Measurements from ENCODE around the gene TEX44. TPM values are rescaled to one million over a fixed set of nuclear protein-coding genes. Genes with fewer than 3 reads are reported as not detected.

The TEX44 gene
- polyA plus RNA-seq, 1 donor from 2014 or later, result not detected

DNA sequence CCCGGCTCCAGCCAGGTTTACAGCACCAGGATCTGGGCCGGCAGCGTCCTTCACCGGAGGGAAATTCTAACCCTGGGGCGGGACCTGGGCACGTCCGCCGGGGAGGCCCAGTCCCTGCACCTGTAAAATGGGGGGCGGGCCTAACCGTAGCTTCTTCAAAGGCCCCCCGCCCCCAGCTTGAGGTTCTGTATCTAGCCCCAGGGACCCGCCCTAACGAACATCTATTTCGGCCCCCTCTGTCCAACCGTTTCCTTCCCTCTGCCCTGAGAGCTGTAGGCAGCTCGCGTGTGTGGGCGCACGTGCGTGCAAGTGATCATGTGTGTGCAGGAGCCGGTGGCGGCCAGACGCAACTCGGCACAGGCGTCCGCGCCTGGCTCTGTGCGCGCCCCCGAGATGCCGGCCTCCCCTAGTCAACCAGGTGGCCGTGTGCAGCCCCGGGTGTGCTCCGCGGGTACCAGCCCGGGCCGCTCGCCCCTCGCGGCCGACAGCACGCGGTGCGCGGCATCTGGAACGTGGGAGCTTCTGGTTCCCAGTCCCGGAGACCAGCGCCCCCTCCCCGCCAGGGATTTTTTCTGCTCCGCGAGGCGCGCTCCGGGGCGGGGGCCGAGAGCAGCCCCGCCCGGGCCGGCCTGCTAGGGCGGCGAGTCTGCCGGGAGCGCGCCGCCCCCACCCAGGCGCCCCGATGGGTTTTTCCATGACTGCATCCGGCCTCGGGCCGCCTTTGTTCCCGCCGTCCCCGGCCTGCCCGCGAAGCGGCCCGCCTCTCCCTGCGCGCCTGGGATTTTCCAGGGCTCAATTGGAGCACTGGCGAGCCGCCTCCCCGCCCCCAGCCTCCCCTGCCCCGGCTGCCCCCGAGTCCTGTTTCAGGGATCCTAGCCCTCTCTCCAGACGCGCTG, 21.2 kb downstream of the TEX44 start (continued):
- no peak for TF ChIP-seq TAF1 (IDR thresholded peaks at IDR 0.05; ENCODE audit: low read depth)

GRCh38 chr2:231614559-231615057, 21.9 kb downstream of the TEX44 start:
- Histone ChIP-seq H3K9me2 (ENCODE audit: insufficient read depth, low read length) (no peaks in the 10 kb centered on the region), H2AFZ (ENCODE audit: low read depth, low read length) (no peak overlapping the region), H3K9me3 (ENCODE audit: low read length) (no peaks in the 10 kb centered on the region), H3K79me2 (replicated peaks; ENCODE audit: insufficient read depth, low read length) (no peaks in the 10 kb centered on the region), H3K4me2 (ENCODE audit: low read length) (no peak overlapping the region), H3K27ac (ENCODE audit: low read length) (peak overlapping the region; percentile 60), H3K9ac (ENCODE audit: low read length) (peak overlapping the region; percentile 64), H4K20me1 (ENCODE audit: insufficient read depth) (no peaks in the 10 kb centered on the region), H3F3A (ENCODE audit: insufficient read depth, low read length, poor library complexity, severe bottlenecking) (no peaks in the 10 kb centered on the region), H3K4me3 (ENCODE audit: low read length) (peak overlapping the region; percentile 61), H3K36me3 (ENCODE audit: insufficient read depth, low read length) (no peaks in the 10 kb centered on the region), H3K27me3 (ENCODE audit: insufficient read depth, low read depth, low read length) (no peaks in the 10 kb centered on the region)
- TF ChIP-seq, protein P1, sequence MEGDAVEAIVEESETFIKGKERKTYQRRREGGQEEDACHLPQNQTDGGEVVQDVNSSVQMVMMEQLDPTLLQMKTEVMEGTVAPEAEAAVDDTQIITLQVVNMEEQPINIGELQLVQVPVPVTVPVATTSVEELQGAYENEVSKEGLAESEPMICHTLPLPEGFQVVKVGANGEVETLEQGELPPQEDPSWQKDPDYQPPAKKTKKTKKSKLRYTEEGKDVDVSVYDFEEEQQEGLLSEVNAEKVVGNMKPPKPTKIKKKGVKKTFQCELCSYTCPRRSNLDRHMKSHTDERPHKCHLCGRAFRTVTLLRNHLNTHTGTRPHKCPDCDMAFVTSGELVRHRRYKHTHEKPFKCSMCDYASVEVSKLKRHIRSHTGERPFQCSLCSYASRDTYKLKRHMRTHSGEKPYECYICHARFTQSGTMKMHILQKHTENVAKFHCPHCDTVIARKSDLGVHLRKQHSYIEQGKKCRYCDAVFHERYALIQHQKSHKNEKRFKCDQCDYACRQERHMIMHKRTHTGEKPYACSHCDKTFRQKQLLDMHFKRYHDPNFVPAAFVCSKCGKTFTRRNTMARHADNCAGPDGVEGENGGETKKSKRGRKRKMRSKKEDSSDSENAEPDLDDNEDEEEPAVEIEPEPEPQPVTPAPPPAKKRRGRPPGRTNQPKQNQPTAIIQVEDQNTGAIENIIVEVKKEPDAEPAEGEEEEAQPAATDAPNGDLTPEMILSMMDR (IDR thresholded peaks at IDR 0.05; ENCODE audit: poor library complexity, severe bottlenecking), result no peak
- TF ChIP-seq TAF1 (IDR thresholded peaks at IDR 0.05; ENCODE audit: low read depth), result no peak
- peak; percentile 8 for TF ChIP-seq REST (IDR thresholded peaks at IDR 0.05; ENCODE audit: borderline replicate concordance)
- TF ChIP-seq SMC3 (conservative IDR thresholded peaks at IDR 0.05; ENCODE audit: poor library complexity), result no peak

GRCh38 chr2:231615058-231615671, 22.5 kb downstream of the TEX44 start:
- TF ChIP-seq MXI1 (conservative IDR thresholded peaks at IDR 0.05; ENCODE audit: poor library complexity, severe bottlenecking) (no peak), POLR2AphosphoS5 (IDR thresholded peaks at IDR 0.05) (no peak), REST (IDR thresholded peaks at IDR 0.05; ENCODE audit: borderline replicate concordance) (no peak), SMC3 (conservative IDR thresholded peaks at IDR 0.05; ENCODE audit: poor library complexity) (no peak), EP300 (conservative IDR thresholded peaks at IDR 0.05; ENCODE audit: poor library complexity, severe bottlenecking) (no peak), TAF1 (IDR thresholded peaks at IDR 0.05; ENCODE audit: low read depth) (no peak)
- Histone ChIP-seq H3K27ac (ENCODE audit: low read length) (peak overlapping the region; percentile 60), H3K4me3 (ENCODE audit: low read length) (peak overlapping the region; percentile 61), H3K4me2 (ENCODE audit: low read length) (no peak overlapping the region), H3K9ac (ENCODE audit: low read length) (peak overlapping the region; percentile 64), H3K27me3 (ENCODE audit: insufficient read depth, low read depth, low read length) (no peaks in the 10 kb centered on the region), H3K9me3 (ENCODE audit: low read length) (no peaks in the 10 kb centered on the region), H2AFZ (ENCODE audit: low read depth, low read length) (no peak overlapping the region), H3K79me2 (replicated peaks; ENCODE audit: insufficient read depth, low read length) (no peaks in the 10 kb centered on the region), H4K20me1 (ENCODE audit: insufficient read depth) (no peaks in the 10 kb centered on the region), H3K36me3 (ENCODE audit: insufficient read depth, low read length) (no peaks in the 10 kb centered on the region), H3F3A (ENCODE audit: insufficient read depth, low read length, poor library complexity, severe bottlenecking) (no peaks in the 10 kb centered on the region), H3K9me2 (ENCODE audit: insufficient read depth, low read length) (no peaks in the 10 kb centered on the region)

Data from neural cell (in vitro differentiated cells).